Urinary bladder (tissue), 4 donors: ENCODE results near the gene TRRAP. TPM values are rescaled to one million over a fixed set of nuclear protein-coding genes. Genes with fewer than 3 reads are reported as not detected.

Source experiments
- DNase-seq: peaks from one replicate; pipeline ENCODE4 v3.0.0-alpha.2; 2015; ENCODE audit errors: extremely low spot score
- H3K27ac ChIP-seq: one replicate; pipeline ENCODE4 v1.5.1; 2013; ENCODE audit warnings: low read depth, mild to moderate bottlenecking, moderate library complexity
- H3K36me3 ChIP-seq: one replicate; pipeline ENCODE4 v1.6.1; 2013; ENCODE audit warnings: mild to moderate bottlenecking, moderate library complexity; ENCODE audit not compliant: insufficient read depth
- H3K4me1 ChIP-seq: one replicate; pipeline ENCODE4 v1.6.1; 2013; ENCODE audit warnings: mild to moderate bottlenecking, moderate library complexity; ENCODE audit not compliant: insufficient read depth
- H3K4me3 ChIP-seq: one replicate; pipeline ENCODE4 v1.5.1; 2013; ENCODE audit warnings: low read depth, low read length
- WGBS: extraction: QIAGEN DNeasy Blood & Tissue Kit; methylation state at CpG from one replicate; pipeline ENCODE4 v1.1.7; 2013; 5-methylcytosine and 5-hydroxymethylcytosine counted together
- polyA plus RNA-seq: library from polyadenylated mRNA; stranded (reverse); fragments of 200-250 nt; gene quantifications from one replicate; pipeline ENCODE4 v1.2.3, GENCODE V29; 2013
- total RNA-seq: library from RNA; depleted of rRNA; stranded (reverse); fragments of >200 nt; gene quantifications from one replicate; pipeline ENCODE4 v1.2.3, GENCODE V29; 2014
- donor health status: healthy with polysubstance abuse.
- donor health status: healthy.

The TRRAP gene
- total and polyA plus RNA-seq, 2 donors, result 14.2 to 35.6 TPM

DNA sequence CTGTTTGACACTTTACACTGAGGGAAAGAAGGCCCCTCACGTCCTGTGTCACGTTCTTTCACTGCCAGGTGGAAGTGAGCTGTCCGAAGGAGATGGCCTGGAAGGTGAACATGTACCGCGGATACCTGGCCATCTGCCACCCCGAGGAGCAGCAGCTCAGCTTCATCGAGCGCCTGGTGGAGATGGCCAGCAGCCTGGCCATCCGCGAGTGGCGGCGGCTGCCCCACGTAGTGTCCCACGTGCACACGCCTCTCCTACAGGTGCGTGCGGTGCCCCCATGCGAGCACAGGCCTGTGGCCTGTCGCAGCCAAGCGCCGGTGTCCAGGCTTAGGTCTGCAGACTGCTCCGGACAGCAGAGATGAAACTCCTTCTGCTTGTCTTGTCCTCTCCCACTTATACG lies 103.4 kb downstream of the TRRAP start:
- no peak overlapping the region for H3K27ac ChIP-seq
- no peak for DNase-seq
- 94% methylated on average over 23 of the region's 23 CpGs for WGBS
- no peaks in the 10 kb centered on the region for H3K4me1 ChIP-seq
- H3K4me3 ChIP-seq, result no peak overlapping the region
- H3K36me3 ChIP-seq, result peaks cover 4% of the 10 kb centered on the region

DNA sequence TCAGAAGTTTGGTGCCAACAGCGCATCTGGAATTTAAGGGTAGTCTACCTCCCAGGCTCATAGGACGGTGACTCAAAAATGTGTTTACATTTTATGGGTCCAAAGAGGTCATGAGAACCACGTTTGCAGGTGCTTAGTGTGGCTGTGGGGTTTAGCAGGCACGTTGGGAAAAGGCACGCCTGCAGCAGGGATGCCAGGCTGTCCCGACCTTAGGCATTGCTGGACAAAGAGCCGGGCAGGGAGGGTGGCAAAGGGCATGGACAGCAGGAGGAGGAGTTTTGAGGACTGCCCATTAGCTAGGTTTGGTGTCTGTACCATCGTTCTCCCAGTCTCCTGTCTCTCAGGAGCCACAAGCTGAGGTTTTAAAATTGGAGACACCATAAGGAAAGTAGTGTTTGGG lies 104.4 kb downstream of the TRRAP start:
- 86% methylated on average over 8 of the region's 8 CpGs for WGBS

GRCh38 chr7:98984126-98984525 lies 105.8 kb downstream of the TRRAP start:
- Histone ChIP-seq H3K27ac (no peak overlapping the region), H3K4me1 (no peaks in the 10 kb centered on the region), H3K36me3 (no peaks in the 10 kb centered on the region), H3K4me3 (no peak overlapping the region)
- no peak for DNase-seq
- 92% methylated on average over 11 of the region's 11 CpGs for WGBS

More for the DNA sequence above, 104.4 kb downstream of the TRRAP start:
- no peak for DNase-seq
- no peaks in the 10 kb centered on the region for H3K36me3 ChIP-seq
- H3K27ac ChIP-seq, result no peak overlapping the region
- H3K4me1 ChIP-seq, result no peaks in the 10 kb centered on the region
- H3K4me3 ChIP-seq, result no peak overlapping the region

DNA sequence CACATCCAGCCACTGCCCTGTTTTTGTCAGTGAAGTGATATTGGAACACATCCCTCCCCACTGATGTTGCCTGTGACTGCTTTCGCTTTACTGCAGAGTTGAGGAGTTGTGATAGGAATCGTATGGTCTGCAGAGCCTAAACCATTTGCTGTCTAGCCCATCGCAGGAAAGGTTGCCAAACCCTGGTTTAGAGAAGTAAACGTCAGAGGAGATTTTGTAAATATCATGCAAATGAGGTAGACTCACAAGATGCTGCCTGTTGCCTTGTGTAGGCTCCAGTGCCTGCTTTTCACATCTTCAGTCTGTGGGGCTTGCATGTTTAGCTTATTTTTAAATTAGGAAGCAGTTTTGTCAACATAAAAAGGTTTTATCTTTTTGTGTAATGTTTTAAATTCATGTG lies 107.1 kb downstream of the TRRAP start:
- DNase-seq, result no peak
- Histone ChIP-seq H3K4me1 (no peaks in the 10 kb centered on the region), H3K27ac (no peak overlapping the region), H3K4me3 (no peak overlapping the region), H3K36me3 (peaks cover 4% of the 10 kb centered on the region)
- WGBS, result 58% methylated on average over 4 of the region's 4 CpGs

DNA sequence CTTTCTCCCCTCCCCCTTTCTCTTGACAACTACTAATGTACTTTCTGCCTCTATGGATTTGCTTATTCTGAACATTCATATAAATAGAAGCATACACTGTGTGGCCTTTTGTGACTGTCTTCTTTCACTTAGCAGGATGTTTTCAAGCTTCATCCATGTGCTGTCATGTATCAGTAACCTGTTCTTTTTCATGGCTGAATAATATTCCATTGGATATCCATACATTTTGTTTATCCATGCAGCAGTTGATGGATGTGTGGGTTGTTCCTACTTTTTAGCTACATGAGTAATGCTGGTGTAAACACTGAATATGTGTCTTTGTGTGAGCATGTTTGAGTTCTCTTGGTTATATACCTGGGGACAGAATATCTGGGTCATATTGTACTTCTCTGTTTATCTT lies 107.6 kb downstream of the TRRAP start:
- no peaks in the 10 kb centered on the region for H3K4me1 ChIP-seq
- H3K4me3 ChIP-seq, result no peak overlapping the region
- DNase-seq, result no peak
- H3K36me3 ChIP-seq, result peaks cover 4% of the 10 kb centered on the region
- no peak overlapping the region for H3K27ac ChIP-seq

DNA sequence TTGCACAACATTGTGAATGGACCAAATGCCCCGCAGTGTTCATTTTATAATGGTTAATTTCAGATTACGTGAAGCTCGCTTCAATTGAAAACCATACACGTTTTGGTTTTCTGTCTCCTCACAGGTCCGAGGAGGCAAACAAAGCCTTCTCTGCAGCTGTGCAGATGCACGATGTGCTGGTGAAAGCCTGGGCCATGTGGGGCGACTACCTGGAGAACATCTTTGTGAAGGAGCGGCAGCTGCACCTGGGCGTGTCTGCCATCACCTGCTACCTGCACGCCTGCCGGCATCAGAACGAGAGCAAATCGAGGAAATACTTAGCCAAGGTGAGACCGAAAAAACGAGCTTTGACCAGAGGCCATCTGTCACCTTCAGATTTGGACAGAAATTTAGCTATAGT lies 110.3 kb downstream of the TRRAP start:
- H3K36me3 ChIP-seq, result peaks cover 12% of the 10 kb centered on the region
- H3K4me3 ChIP-seq, result no peak overlapping the region
- no peaks in the 10 kb centered on the region for H3K4me1 ChIP-seq
- WGBS, result 96% methylated on average over 15 of the region's 15 CpGs
- no peak overlapping the region for H3K27ac ChIP-seq
- no peak for DNase-seq

DNA sequence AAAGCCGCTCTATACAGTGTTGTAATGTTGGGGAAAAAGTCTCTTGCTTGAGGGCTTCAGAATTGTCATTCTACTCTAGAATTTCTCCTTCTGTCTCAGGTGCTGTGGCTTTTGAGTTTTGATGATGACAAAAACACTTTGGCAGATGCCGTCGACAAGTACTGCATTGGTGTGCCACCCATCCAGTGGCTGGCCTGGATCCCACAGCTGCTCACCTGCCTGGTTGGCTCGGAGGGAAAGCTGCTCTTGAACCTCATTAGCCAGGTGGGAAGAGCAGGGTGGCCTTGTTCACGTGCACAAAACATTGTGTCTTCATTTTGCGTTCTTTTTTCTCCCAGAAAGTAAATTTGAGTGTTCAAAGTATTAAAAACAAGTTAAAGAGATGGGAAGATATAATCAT lies 112.0 kb downstream of the TRRAP start:
- 95% methylated on average over 6 of the region's 6 CpGs for WGBS
- Histone ChIP-seq H3K4me1 (no peaks in the 10 kb centered on the region), H3K36me3 (peaks cover 12% of the 10 kb centered on the region), H3K27ac (no peak overlapping the region), H3K4me3 (no peak overlapping the region)
- DNase-seq, result no peak

DNA sequence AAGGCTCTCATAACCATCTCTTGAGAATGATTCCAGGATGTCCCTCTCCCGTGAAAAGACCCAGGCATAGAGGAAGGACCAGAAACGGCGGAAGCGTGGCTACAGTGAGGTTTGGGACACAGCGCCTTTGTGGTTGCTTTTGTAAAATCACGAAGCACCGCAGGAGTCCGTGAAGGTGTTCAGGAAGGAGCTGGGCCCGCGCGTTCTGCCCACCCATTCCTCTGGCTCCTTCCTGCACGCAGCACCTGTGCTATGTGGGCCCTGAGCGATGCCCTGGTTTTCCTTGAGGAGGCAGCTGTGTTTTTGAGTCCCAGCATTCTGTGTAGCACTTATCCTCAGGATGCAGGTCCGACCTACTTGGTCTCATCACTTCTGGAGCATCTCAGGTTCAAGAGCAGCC lies 112.8 kb downstream of the TRRAP start:
- Histone ChIP-seq H3K27ac (no peak overlapping the region), H3K4me1 (no peaks in the 10 kb centered on the region), H3K4me3 (no peak overlapping the region), H3K36me3 (peaks cover 12% of the 10 kb centered on the region)
- 95% methylated on average over 14 of the region's 14 CpGs for WGBS
- DNase-seq, result no peak

GRCh38 chr7:98992076-98992475 lies 113.7 kb downstream of the TRRAP start:
- H3K4me1 ChIP-seq, result no peaks in the 10 kb centered on the region
- peaks cover 12% of the 10 kb centered on the region for H3K36me3 ChIP-seq
- DNase-seq, result no peak
- 93% methylated on average over 16 of the region's 16 CpGs for WGBS
- no peak overlapping the region for H3K27ac ChIP-seq
- no peak overlapping the region for H3K4me3 ChIP-seq

DNA sequence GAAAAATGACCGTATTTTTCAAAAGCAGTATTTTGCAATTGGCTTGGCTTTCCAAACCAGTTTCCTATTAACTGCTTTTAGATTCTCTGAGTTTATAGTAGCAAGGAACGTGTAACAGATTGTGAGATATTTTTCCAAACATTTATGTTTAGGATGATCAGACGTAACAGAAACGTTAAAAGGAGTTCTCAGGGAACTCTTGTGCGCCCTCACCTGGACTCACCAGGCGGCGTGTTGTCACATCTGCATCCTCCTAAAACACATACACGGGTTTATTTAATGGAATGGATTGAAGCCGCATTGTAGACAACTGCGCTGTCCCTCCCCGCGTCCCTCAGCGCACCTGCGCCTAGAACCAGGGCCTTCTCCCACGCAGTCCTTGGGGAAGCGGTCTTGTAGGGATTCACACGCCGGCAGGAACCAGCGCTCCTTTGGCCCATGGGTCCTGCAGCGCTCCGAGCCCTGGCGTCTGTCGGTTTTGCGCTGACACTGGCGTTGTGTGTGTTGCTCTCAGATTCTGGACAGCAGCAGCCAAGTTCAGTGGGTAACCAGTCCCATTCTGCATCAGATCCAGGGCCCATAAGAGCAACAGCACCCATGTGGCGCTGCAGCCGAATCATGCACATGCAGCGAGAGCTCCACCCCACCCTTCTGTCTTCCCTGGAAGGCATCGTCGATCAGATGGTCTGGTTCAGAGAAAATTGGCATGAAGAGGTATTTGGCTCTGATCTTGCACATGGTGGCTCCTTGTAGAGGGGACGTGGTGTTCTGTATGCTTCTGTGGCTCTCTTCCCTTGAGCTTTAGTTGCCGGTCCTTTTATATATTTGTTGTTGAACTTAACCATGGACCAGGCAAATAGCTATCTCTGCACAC lies 114.9 kb downstream of the TRRAP start:
- H3K36me3 ChIP-seq, result peaks cover 12% of the 10 kb centered on the region

DNA sequence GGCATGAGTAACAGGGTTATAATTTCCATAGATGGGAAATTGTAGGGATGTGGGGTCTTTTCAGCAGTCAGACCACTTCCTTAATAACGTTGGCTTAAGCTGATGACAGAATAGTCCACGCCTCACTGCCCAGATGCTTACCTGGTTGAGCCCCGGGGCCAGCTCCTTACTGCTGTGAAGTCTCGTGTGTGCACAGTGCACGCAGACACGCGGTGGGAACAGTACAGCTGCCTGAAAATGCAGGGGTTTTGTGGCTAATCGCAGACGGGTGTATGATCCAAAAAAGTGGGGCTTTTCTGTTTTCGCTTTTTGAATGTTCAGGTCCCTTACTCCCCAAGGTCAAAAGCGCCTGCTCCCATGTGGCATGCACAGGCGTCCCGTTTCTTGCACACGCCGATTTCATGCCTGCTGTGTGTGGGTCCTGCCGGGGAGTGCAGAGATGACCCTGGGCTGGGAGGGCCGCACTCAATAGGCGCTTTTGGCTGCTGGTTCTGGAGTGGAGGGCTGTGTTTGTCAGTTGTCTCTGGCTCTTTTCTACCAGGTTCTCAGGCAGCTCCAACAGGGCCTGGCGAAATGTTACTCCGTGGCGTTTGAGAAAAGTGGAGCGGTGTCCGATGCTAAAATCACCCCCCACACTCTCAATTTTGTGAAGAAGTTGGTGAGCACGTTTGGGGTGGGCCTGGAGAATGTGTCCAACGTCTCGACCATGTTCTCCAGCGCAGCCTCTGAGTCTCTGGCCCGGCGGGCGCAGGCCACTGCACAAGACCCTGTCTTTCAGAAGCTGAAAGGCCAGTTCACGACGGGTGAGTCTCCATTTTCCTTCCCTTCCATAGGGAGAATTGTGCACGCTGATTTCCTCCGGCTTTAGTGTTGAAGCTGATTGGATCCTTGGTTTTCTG lies 116.0 kb downstream of the TRRAP start:
- WGBS, result 93% methylated on average over 34 of the region's 34 CpGs
- Histone ChIP-seq H3K27ac (no peak overlapping the region), H3K4me3 (no peak overlapping the region), H3K36me3 (peaks cover 14% of the 10 kb centered on the region), H3K4me1 (no peaks in the 10 kb centered on the region)
- DNase-seq, result no peak

More for the DNA sequence above, 114.9 kb downstream of the TRRAP start:
- Histone ChIP-seq H3K27ac (no peak overlapping the region), H3K4me3 (no peak overlapping the region), H3K4me1 (no peaks in the 10 kb centered on the region)
- no peak for DNase-seq
- WGBS, result 90% methylated on average over 32 of the region's 32 CpGs

- peaks cover 10% of the 10 kb centered on the region for H3K36me3 ChIP-seq
- no peak for DNase-seq
- H3K4me3 ChIP-seq, result no peak overlapping the region
- H3K4me1 ChIP-seq, result no peaks in the 10 kb centered on the region
- no peak overlapping the region for H3K27ac ChIP-seq
- 93% methylated on average over 13 of the region's 13 CpGs for WGBS
Measured at GRCh38 chr7:98995111-98995510, 116.8 kb downstream of the TRRAP start.

GRCh38 chr7:98995523-98996149 lies 117.3 kb downstream of the TRRAP start:
- Histone ChIP-seq H3K27ac (no peak overlapping the region), H3K4me3 (no peak overlapping the region), H3K4me1 (no peaks in the 10 kb centered on the region), H3K36me3 (peaks cover 10% of the 10 kb centered on the region)
- WGBS, result 97% methylated on average over 16 of the region's 16 CpGs
- no peak for DNase-seq
